ENCODE measurements around the gene EEF1AKMT3.
A peak's percentile ranks its signal among the peaks of the same experiment; 100 is the strongest.

EEF1AKMT3 gene

DNA sequence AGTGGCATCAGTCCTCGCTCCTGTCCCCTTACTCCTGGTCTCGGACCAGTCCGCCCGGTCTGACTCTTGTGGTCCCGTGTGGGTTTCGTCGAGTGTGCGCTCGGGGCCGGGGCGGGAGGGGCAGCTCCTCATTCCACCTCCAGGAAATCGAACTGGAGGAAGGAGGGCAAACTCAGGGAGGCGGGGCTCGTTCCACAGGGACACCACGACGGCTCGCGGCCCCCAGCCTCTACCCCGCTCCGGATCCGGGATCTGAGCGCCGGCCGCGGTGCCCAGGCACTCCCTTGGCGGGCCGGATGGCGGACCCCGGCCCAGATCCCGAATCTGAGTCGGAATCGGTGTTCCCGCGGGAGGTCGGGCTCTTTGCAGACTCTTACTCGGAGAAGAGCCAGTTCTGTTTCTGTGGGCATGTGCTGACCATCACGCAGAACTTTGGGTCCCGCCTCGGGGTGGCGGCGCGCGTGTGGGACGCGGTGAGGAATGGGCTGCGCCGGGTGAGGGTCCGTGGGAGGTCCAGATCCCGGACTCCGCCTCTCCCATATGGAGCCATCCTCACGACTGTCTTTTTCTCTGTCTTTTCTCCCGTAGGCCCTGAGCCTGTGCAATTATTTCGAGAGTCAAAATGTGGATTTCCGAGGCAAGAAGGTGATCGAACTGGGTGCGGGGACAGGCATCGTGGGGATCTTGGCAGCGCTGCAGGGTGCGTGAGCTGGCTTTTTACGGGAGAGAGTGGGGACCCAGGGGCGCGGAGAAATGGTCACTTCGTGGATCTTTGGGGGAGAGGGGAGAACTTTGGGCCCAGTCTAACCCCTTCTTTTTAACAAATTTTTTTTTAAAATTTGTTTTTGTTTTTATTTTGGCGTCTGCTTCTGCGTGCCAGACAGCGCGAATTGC, at the start of gene EEF1AKMT3:
TSS of gene EEF1AKMT3 (plus strand) at position 186 of the 894 bp plus-strand sequence. CDS start at position 297, 111 bp downstream.
- H3K4me3 ChIP-seq (ENCODE audit: low read depth in 1 of 2, low read length in 2 of 2) = peak within 1 kb of the TSS; percentile 91 to 95
- peaks cover 0 to 17% of the 10 kb centered on the region in 2 donors for H3K4me1 ChIP-seq (ENCODE audit: control insufficient read depth in 1 of 2, insufficient read depth in 2 of 2, low read length in 2 of 2)
- peaks cover 4 to 10% of the 10 kb centered on the region in 2 donors for H3K36me3 ChIP-seq (ENCODE audit: control insufficient read depth in 1 of 2, insufficient read depth in 2 of 2, low read length in 2 of 2)
- no peaks in the 10 kb centered on the region for H3K9me3 ChIP-seq (ENCODE audit: control insufficient read depth in 1 of 2, low read length in 2 of 2)
- peak within 1 kb of the TSS; percentile 95 for H3K27ac ChIP-seq (ENCODE audit: low read length)
- no peaks in the 10 kb centered on the region for H3K27me3 ChIP-seq (ENCODE audit: low read depth, low read length)

DNA sequence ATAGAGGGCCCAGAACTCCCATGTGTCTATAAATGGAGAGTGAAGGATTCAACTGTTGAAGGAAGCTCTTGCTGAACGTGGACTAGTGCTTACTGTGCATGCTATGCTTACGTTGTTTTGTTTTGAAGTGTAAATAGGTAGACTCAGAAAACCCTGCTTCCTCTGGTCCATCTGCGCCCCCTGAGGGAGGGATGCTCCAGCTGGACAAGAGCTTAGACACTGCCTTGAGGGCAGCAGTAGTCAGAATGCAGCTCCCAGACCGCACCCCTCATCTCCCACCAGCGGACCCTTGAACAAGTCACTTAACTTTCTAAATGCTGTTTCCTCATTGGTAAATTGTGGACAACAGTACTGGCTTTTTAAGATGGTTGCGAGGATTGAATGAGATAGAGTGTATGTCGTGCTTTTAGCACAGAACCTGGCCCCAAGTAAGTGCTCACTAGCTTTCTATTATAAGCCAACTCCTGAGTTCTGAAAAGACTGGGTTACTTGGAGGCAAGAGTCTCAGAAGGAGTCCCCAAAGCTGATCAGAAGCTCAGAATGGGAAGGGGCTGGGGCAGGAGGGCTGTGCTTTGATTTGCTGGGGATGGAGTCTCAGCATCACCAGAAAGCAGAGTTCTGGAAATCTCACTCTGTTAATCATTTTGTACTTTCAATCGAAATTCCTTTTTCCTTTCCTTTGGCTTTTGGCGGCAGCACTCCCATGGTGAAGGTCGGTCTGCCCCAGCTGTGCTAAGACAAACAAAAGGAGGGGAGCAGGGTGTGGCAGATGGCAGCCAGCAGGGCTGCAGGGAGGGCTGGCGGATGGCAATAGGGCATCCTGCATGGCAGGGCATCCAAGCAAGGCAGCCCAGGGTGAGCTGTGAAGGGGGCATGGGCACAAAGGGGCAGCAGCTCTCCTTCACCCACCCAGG, 49.4 kb upstream of the EEF1AKMT3 start:
- Histone ChIP-seq H3K4me1 (ENCODE audit: control insufficient read depth in 1 of 2, insufficient read depth in 2 of 2, low read length in 2 of 2) (peaks cover 0 to 14% of the 10 kb centered on the region in 2 donors), H3K9me3 (ENCODE audit: control insufficient read depth in 1 of 2, low read length in 2 of 2) (no peaks in the 10 kb centered on the region), H3K27me3 (ENCODE audit: low read depth, low read length) (no peaks in the 10 kb centered on the region), H3K4me3 (ENCODE audit: low read depth in 1 of 2, low read length in 2 of 2) (no peak overlapping the region), H3K27ac (ENCODE audit: low read length) (no peak overlapping the region), H3K36me3 (ENCODE audit: control insufficient read depth in 1 of 2, insufficient read depth in 2 of 2, low read length in 2 of 2) (peaks cover 36 to 41% of the 10 kb centered on the region in 2 donors)

DNA sequence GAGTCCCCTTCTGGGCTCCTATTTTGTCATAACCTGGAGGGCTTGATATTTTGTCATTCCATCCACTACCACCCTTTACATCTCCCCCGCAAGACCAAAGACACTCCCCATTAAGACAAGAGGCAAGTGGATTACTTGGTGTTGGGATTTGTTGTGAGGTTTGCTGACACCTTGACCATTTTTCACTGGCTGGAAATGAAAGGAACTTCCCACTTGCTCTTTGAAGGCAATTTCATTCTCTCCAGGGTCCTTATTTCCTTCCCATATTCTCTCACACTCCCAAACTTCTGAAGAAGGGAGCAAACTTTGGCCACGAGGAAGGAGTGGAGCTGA, 48.8 kb upstream of the EEF1AKMT3 start:
- H3K36me3 ChIP-seq (ENCODE audit: control insufficient read depth in 1 of 2, insufficient read depth in 2 of 2, low read length in 2 of 2) = peaks cover 31 to 35% of the 10 kb centered on the region in 2 donors
- H3K9me3 ChIP-seq (ENCODE audit: control insufficient read depth in 1 of 2, low read length in 2 of 2) = no peaks in the 10 kb centered on the region
- no peak overlapping the region for H3K4me3 ChIP-seq (ENCODE audit: low read depth in 1 of 2, low read length in 2 of 2)
- H3K27ac ChIP-seq (ENCODE audit: low read length) = no peak overlapping the region
- peaks cover 0 to 14% of the 10 kb centered on the region in 2 donors for H3K4me1 ChIP-seq (ENCODE audit: control insufficient read depth in 1 of 2, insufficient read depth in 2 of 2, low read length in 2 of 2)
- no peaks in the 10 kb centered on the region for H3K27me3 ChIP-seq (ENCODE audit: low read depth, low read length)

DNA sequence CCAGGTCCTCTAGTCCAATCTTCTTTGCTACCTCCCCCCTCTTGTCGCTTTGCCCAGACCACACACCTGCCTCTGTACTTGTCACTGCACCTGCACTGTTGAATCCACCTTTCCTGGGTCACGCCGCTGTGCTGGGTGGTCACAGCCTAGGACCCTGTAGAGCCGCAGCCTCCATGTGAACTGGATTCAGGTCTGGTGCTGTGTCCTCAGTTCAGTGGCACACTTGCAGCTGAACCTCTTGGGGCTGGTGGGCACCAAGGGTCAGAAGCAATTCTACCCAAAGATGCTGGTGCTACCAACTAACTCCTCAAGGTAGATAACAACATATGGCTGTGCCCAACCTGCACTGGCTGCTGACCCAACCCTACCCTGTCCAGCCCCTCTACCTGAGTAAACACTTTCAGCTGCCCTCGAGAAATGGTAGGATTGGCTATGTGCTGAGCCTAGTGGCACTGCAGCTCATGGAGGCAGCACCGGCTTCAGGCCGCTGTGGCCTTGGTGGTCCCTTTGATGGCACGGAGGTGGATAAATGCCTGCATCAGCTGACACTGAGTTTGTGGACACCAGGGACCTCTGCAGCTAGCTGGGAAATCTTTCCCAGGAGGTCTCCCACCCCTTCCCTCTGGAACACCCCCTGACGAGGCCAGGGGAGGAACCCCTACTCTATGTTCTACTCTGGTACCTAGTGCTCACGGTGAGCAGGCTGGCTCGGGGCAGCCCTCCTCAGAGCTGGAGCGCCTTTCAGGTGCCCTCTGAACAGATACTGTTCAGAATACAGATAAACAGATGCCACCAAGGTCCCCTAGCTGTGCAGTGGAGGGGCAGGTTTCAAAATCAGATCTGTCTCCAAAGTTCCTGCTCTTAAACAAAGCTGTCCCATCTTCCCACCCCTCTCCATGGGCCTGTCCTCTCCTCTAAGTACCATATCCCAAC, 48.1 kb upstream of the EEF1AKMT3 start:
- H3K27ac ChIP-seq (ENCODE audit: low read length) = no peak overlapping the region
- no peaks in the 10 kb centered on the region for H3K9me3 ChIP-seq (ENCODE audit: control insufficient read depth in 1 of 2, low read length in 2 of 2)
- no peaks in the 10 kb centered on the region for H3K27me3 ChIP-seq (ENCODE audit: low read depth, low read length)
- H3K4me3 ChIP-seq (ENCODE audit: low read depth in 1 of 2, low read length in 2 of 2) = no peak overlapping the region
- H3K36me3 ChIP-seq (ENCODE audit: control insufficient read depth in 1 of 2, insufficient read depth in 2 of 2, low read length in 2 of 2) = peaks cover 24 to 28% of the 10 kb centered on the region in 2 donors
- H3K4me1 ChIP-seq (ENCODE audit: control insufficient read depth in 1 of 2, insufficient read depth in 2 of 2, low read length in 2 of 2) = peaks cover 0 to 14% of the 10 kb centered on the region in 2 donors

DNA sequence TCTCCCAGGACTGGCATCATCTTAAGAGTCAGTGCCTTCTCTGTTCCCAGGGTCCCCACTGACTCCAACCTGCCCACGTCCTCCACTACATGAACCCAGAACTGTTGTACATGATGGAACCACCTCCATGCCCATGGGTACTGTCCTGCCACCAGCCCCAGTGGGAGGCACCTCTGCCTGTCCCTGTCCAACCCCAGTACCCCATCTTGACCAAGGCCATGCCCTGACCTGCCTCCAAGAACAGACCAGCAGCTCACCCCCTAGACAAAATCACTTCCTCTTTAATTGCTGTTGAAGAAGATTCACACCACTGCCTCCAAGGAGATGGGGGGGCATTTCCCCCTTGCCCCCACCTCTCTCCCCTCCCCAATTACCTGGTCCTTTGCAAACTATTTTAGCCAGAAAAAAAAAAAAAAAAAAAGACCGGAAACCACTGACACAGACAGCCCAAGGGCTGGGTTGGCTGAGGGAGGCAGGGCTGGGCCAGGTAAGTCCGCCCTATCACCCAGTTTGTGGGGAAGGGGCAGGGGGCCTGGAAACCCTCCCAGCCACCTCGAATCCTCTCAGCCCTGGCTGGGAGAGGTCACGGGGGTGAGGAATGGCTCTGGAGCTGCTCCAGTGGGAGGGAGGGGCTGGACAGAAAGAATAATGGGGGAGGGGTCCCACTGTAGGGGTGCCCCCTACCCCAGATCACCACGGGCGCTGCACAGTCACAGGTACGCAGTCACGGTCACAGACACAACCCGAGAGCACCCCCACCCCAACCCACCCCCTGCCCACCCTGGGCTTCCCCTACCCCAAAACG, 47.3 kb upstream of the EEF1AKMT3 start:
- peaks cover 0 to 14% of the 10 kb centered on the region in 2 donors for H3K4me1 ChIP-seq (ENCODE audit: control insufficient read depth in 1 of 2, insufficient read depth in 2 of 2, low read length in 2 of 2)
- H3K4me3 ChIP-seq (ENCODE audit: low read depth in 1 of 2, low read length in 2 of 2) = no peak overlapping the region
- H3K27ac ChIP-seq (ENCODE audit: low read length) = no peak overlapping the region
- peaks cover 16 to 19% of the 10 kb centered on the region in 2 donors for H3K36me3 ChIP-seq (ENCODE audit: control insufficient read depth in 1 of 2, insufficient read depth in 2 of 2, low read length in 2 of 2)
- no peaks in the 10 kb centered on the region for H3K27me3 ChIP-seq (ENCODE audit: low read depth, low read length)
- H3K9me3 ChIP-seq (ENCODE audit: control insufficient read depth in 1 of 2, low read length in 2 of 2) = no peaks in the 10 kb centered on the region

DNA sequence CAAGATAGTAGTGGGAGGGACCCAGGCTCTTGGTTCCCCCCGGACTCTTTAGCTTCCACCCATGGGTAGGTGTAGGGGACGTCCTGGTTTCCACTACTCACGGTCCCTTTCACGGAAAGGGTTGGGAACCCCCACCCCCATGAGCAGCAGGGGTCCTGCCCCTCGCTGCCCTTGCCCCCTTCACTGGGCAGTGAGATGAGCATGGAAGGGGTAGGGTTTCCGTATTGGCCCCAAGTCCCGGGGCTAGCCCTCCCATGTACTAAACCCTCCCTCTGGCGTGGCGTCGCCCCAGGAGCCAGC, 46.6 kb upstream of the EEF1AKMT3 start:
- Histone ChIP-seq H3K36me3 (ENCODE audit: control insufficient read depth in 1 of 2, insufficient read depth in 2 of 2, low read length in 2 of 2) (peaks cover 9 to 13% of the 10 kb centered on the region in 2 donors), H3K27ac (ENCODE audit: low read length) (no peak overlapping the region), H3K4me3 (ENCODE audit: low read depth in 1 of 2, low read length in 2 of 2) (peak overlapping the region in 1 of 2 donors; percentile 78), H3K4me1 (ENCODE audit: control insufficient read depth in 1 of 2, insufficient read depth in 2 of 2, low read length in 2 of 2) (peaks cover 0 to 14% of the 10 kb centered on the region in 2 donors), H3K9me3 (ENCODE audit: control insufficient read depth in 1 of 2, low read length in 2 of 2) (no peaks in the 10 kb centered on the region), H3K27me3 (ENCODE audit: low read depth, low read length) (no peaks in the 10 kb centered on the region)

DNA sequence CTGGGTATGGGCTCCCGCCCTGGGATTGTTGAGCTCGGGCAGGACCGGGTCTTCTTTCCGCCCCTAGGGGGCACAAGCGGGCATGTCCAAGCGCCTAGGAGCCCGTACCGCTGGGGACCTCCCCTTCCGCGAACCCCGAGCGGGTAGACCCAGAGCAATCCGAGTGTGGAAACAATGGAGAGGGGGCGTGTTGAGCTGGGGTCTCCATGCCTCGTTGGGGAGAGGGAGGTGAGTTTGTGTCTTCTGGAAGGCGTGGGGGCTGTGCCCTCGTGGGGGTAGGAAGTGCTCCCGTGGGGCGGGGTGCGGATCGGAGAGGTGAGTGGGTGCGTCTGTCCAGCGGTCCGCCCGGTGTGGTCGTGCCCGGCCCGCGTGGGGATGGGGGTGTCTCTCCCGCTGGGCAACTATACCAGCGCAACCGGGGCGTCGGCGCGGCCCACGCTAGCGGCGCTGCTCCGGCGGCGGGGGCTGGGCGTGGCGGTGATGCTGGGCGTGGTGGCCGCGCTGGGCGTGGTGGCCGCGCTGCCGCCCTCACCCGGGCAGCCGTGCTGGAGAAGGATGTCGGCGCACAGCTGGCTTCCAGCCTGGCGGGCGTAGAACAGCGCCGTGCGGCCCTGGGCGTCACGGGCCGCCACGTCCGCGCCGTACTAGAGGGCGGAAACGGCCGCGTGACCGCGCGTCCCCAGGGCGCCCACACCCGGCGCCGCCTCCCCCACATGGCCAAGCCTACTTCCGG, 46.1 kb upstream of the EEF1AKMT3 start:
- H3K9me3 ChIP-seq (ENCODE audit: control insufficient read depth in 1 of 2, low read length in 2 of 2) = no peaks in the 10 kb centered on the region
- no peaks in the 10 kb centered on the region for H3K27me3 ChIP-seq (ENCODE audit: low read depth, low read length)
- H3K4me1 ChIP-seq (ENCODE audit: control insufficient read depth in 1 of 2, insufficient read depth in 2 of 2, low read length in 2 of 2) = peaks cover 0 to 14% of the 10 kb centered on the region in 2 donors
- peaks cover 5 to 7% of the 10 kb centered on the region in 2 donors for H3K36me3 ChIP-seq (ENCODE audit: control insufficient read depth in 1 of 2, insufficient read depth in 2 of 2, low read length in 2 of 2)
- peak overlapping the region; percentile 69 to 78 for H3K4me3 ChIP-seq (ENCODE audit: low read depth in 1 of 2, low read length in 2 of 2)
- no peak overlapping the region for H3K27ac ChIP-seq (ENCODE audit: low read length)

DNA sequence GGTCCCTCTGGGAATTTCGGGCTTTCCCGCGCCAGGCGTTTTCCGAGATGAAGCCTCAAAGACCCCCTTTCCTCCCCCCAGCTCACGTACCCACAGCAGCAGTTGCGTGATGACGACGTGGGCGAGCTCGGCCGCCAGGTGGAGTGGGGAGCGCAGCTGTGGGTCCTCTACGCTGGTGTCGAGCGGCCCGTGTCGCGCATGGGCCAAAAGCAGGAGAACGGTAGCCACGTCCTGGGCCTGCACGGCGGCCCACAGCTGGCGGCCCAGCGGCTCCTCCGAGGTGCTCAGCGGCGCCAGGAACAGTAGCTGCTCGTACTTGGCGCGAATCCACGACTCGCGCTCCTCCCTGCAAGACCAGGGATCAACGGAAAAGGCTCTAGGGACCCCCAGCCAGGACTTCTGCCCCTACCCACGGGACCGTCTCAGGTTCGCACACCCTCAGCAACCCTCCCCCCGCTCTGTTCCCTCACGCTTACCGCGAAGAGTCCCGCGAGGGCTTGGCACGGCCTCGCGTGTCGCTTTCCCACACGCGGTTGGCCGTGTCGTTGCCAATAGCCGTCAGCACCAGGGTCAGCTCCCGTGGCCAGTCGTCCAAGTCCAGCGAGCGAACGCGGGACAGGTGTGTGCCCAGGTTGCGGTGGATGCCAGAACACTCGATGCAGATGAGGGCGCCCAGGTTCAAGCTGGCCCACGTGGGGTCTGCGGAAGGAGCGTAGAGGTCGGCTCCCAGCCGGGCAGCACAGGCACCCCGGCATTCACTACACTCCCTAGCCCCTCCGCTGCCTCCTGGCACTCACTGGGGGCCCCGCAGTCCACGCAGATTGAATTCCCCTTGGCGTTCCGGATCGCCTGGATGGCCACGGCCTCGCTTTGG, 45.3 kb upstream of the EEF1AKMT3 start:
- Histone ChIP-seq H3K27me3 (ENCODE audit: low read depth, low read length) (no peaks in the 10 kb centered on the region), H3K27ac (ENCODE audit: low read length) (no peak overlapping the region), H3K4me3 (ENCODE audit: low read depth in 1 of 2, low read length in 2 of 2) (peak overlapping the region; percentile 39 to 78), H3K4me1 (ENCODE audit: control insufficient read depth in 1 of 2, insufficient read depth in 2 of 2, low read length in 2 of 2) (peaks cover 0 to 14% of the 10 kb centered on the region in 2 donors), H3K36me3 (ENCODE audit: control insufficient read depth in 1 of 2, insufficient read depth in 2 of 2, low read length in 2 of 2) (no peaks in the 10 kb centered on the region), H3K9me3 (ENCODE audit: control insufficient read depth in 1 of 2, low read length in 2 of 2) (no peaks in the 10 kb centered on the region)

DNA sequence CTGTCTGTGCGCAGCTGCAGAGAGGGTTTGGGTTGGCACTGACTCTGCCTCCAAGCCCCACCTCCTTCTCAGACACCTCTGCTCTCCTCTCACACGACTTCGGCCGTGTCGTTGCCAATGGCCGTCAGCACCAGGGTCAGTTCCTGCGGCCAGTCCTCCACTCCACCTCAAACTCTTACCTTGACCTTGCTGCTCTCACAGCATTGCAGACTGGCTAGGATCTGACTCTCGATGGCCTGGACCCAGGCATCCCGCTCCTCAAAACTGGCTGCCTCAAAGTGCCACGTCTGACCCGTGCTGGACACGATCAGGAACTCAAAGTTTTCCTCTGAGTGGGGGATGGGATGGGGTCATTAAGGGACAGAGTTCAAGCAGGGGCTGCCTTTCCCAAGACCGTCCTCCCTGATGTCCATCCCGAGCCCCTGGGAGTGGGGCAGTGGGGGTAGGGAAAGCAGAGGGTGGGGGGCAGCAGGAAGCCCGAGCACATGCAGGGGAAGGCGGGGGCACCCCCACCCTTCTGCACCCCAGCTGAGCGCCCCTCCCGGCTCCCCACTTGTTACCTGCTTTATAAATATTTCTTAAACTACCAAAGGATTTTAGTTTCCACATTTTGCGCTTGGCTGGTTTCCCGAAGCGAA, 44.5 kb upstream of the EEF1AKMT3 start:
- Histone ChIP-seq H3K36me3 (ENCODE audit: control insufficient read depth in 1 of 2, insufficient read depth in 2 of 2, low read length in 2 of 2) (no peaks in the 10 kb centered on the region), H3K4me1 (ENCODE audit: control insufficient read depth in 1 of 2, insufficient read depth in 2 of 2, low read length in 2 of 2) (peaks cover 0 to 14% of the 10 kb centered on the region in 2 donors), H3K27ac (ENCODE audit: low read length) (no peak overlapping the region), H3K4me3 (ENCODE audit: low read depth in 1 of 2, low read length in 2 of 2) (no peak overlapping the region), H3K9me3 (ENCODE audit: control insufficient read depth in 1 of 2, low read length in 2 of 2) (no peaks in the 10 kb centered on the region), H3K27me3 (ENCODE audit: low read depth, low read length) (no peaks in the 10 kb centered on the region)
